ENCODE measurements around the gene INSL6.

The INSL6 gene

DNA sequence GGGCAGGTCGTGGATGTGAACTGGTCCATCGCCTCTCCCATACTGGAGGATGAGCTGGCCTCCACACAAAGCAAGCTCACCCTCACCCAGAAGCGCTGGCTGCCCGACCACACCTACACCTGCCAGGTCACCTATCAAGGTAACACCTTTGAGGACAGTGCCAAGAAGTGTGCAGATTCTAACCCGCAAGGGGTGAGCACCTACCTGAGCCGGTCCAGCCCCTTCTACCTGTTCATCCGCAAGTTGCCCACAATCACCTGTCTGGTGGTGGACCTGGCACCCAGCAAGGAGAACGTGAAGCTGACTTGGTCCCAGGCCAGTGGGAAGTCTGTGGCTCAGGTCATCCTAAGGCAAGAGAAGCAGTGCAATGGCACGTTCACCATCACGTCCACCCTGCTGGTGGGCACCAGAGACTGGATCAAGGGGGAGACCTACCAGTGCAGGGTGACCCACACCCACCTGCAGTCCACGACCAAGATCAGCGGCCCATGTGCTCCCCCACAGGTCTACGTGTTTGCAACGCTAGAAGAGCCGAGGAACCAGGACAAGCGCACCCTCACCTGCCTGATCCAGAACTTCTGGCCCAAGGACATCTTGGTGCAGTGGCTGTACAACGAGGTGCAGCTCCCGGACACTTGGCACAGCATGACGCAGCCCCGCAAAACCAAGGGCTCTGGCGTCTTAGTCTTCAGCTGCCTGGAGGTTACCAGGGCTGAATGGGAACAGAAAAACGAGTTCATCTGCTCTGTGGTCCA lies 71.3 kb downstream of the INSL6 start:
- H3K27me3 ChIP-seq (ENCODE audit: insufficient read depth, low read depth): no peaks in the 10 kb centered on the region
- no peak overlapping the region for H3K27ac ChIP-seq
- no peaks in the 10 kb centered on the region for H3K4me1 ChIP-seq (ENCODE audit: low read depth, poor library complexity, severe bottlenecking)
- TF ChIP-seq, protein P1, sequence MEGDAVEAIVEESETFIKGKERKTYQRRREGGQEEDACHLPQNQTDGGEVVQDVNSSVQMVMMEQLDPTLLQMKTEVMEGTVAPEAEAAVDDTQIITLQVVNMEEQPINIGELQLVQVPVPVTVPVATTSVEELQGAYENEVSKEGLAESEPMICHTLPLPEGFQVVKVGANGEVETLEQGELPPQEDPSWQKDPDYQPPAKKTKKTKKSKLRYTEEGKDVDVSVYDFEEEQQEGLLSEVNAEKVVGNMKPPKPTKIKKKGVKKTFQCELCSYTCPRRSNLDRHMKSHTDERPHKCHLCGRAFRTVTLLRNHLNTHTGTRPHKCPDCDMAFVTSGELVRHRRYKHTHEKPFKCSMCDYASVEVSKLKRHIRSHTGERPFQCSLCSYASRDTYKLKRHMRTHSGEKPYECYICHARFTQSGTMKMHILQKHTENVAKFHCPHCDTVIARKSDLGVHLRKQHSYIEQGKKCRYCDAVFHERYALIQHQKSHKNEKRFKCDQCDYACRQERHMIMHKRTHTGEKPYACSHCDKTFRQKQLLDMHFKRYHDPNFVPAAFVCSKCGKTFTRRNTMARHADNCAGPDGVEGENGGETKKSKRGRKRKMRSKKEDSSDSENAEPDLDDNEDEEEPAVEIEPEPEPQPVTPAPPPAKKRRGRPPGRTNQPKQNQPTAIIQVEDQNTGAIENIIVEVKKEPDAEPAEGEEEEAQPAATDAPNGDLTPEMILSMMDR (conservative IDR thresholded peaks at IDR 0.05; ENCODE audit: low read depth, low read length): no peak
- no peaks in the 10 kb centered on the region for H3K79me2 ChIP-seq (ENCODE audit: insufficient read depth, low read depth)
- H3K36me3 ChIP-seq (ENCODE audit: insufficient read depth): no peaks in the 10 kb centered on the region
- H3K9ac ChIP-seq: no peak overlapping the region
- no peak overlapping the region for H3K4me2 ChIP-seq
- no peak overlapping the region for H2AFZ ChIP-seq (ENCODE audit: low read depth)
- no peak overlapping the region for H3K4me3 ChIP-seq (IDR thresholded peaks at IDR 0.05; ENCODE audit: insufficient read depth, low read depth, low read length)
- H4K20me1 ChIP-seq (ENCODE audit: insufficient read depth): no peaks in the 10 kb centered on the region
